ENCODE results near the gene STEAP4.
"Not testable (repeated sequence)": the region's sequence is repeated elsewhere in the genome, so short reads cannot be mapped to it uniquely, and the experiment has no call there.

Gene STEAP4

GRCh38 chr7:88269586-88269985 lies 37.1 kb downstream of the STEAP4 start:
- CTCF ChIA-PET, result no interaction called here
- POLR2A ChIA-PET, result no interaction called here
- H3K4me3 ChIP-seq (ENCODE audit: low read depth, low read length), result no peak overlapping the region
- no peak for TF ChIP-seq CTCF (IDR thresholded peaks at IDR 0.05; ENCODE audit: insufficient read depth, low read length, missing control alignments)
- DNase-seq (ENCODE audit: low read depth, low spot score), result no peak

GRCh38 chr7:88268858-88269257 lies 37.8 kb downstream of the STEAP4 start:
- no peak for TF ChIP-seq CTCF (IDR thresholded peaks at IDR 0.05; ENCODE audit: insufficient read depth, low read length, missing control alignments)
- ChIA-PET POLR2A (no interaction called here), CTCF (no interaction called here)
- no peak overlapping the region for H3K4me3 ChIP-seq (ENCODE audit: low read depth, low read length)
- DNase-seq (ENCODE audit: low read depth, low spot score), result no peak

- no peak overlapping the region for H3K4me3 ChIP-seq (ENCODE audit: low read depth, low read length)
- no peak for DNase-seq (ENCODE audit: low read depth, low spot score)
- CTCF ChIA-PET, result no interaction called here
- POLR2A ChIA-PET, result no interaction called here
- TF ChIP-seq CTCF (IDR thresholded peaks at IDR 0.05; ENCODE audit: insufficient read depth, low read length, missing control alignments), result no peak
Observed at GRCh38 chr7:88268051-88268450, 38.6 kb downstream of the STEAP4 start.

GRCh38 chr7:88267421-88267820 lies 39.3 kb downstream of the STEAP4 start:
- POLR2A ChIA-PET, result no interaction called here
- CTCF ChIA-PET, result no interaction called here
- DNase-seq (ENCODE audit: low read depth, low spot score), result no peak
- no peak overlapping the region for H3K4me3 ChIP-seq (ENCODE audit: low read depth, low read length)
- no peak for TF ChIP-seq CTCF (IDR thresholded peaks at IDR 0.05; ENCODE audit: insufficient read depth, low read length, missing control alignments)

- H3K4me3 ChIP-seq (ENCODE audit: low read depth, low read length); DNase-seq (ENCODE audit: low read depth, low spot score); CTCF ChIA-PET; POLR2A ChIA-PET: not testable (repeated sequence)
Observed at GRCh38 chr7:88264987-88265386, 41.7 kb downstream of the STEAP4 start.

- CTCF ChIA-PET, result no interaction called here
- DNase-seq (ENCODE audit: low read depth, low spot score), result no peak
- POLR2A ChIA-PET, result no interaction called here
- TF ChIP-seq CTCF (IDR thresholded peaks at IDR 0.05; ENCODE audit: insufficient read depth, low read length, missing control alignments), result no peak
- H3K4me3 ChIP-seq (ENCODE audit: low read depth, low read length), result no peak overlapping the region
Observed at GRCh38 chr7:88262562-88262961, 44.1 kb downstream of the STEAP4 start.

GRCh38 chr7:88260719-88261118 lies 46.0 kb downstream of the STEAP4 start:
- H3K4me3 ChIP-seq (ENCODE audit: low read depth, low read length), result no peak overlapping the region
- POLR2A ChIA-PET, result no interaction called here
- no peak for DNase-seq (ENCODE audit: low read depth, low spot score)
- CTCF ChIA-PET, result no interaction called here
- no peak for TF ChIP-seq CTCF (IDR thresholded peaks at IDR 0.05; ENCODE audit: insufficient read depth, low read length, missing control alignments)

All from AG04449 (cell line).